Adrenal gland (tissue), 12 donors: ENCODE data around the gene KIF1C. TPM values are rescaled to one million over a fixed set of nuclear protein-coding genes. Genes with fewer than 3 reads are reported as not detected.
"Not testable (repeated sequence)": the region's sequence is repeated elsewhere in the genome, so short reads cannot be mapped to it uniquely, and the experiment has no call there.

Experiments
- DNase-seq, 7 donors: peaks; one replicate each; pipeline ENCODE4 v3.0.0-alpha.2; 2019 to 2020
- H3K27ac ChIP-seq, 5 donors: fragments of 200-600 bp; sonication (generic) in 4 of 5; 1 replicate in 3 of 5; 2 replicates in 2 of 5; pipeline versions ENCODE4 v1.5.1 to v1.8.0; 2016 to 2020; ENCODE audit warnings: mild to moderate bottlenecking in 1 of 5
- H3K27me3 ChIP-seq: fragments of 200-600 bp; 2 replicates; pipeline ENCODE4 v1.8.0; 2021
- H3K36me3 ChIP-seq, 2 donors: fragments of 200-600 bp; replicated peaks in 1 of 2; 1 replicate in 1 of 2; 2 replicates in 1 of 2; pipeline versions ENCODE4 v1.5.1 to v1.8.0; 2018 to 2022
- H3K4me1 ChIP-seq, 2 donors: fragments of 200-600 bp; replicated peaks in 1 of 2; 1 replicate in 1 of 2; 2 replicates in 1 of 2; pipeline versions ENCODE4 v1.5.1 to v1.8.0; 2018 to 2021
- H3K4me3 ChIP-seq, 4 donors: fragments of 200-600 bp; sonication (generic) in 3 of 4; one replicate each; pipeline ENCODE4 v1.5.1; 2016 to 2018
- H3K9me3 ChIP-seq, 3 donors: fragments of 200-600 bp; sonication (generic) in 1 of 3; replicated peaks in 1 of 3; 1 replicate in 2 of 3; 2 replicates in 1 of 3; pipeline versions ENCODE4 v1.5.1 to v1.8.0; 2016 to 2021
- POLR2A ChIP-seq, 2 donors: fragments of 450-650 bp; IDR thresholded peaks; one replicate each; pipeline ENCODE4 v1.6.1; 2017; ENCODE audit warnings: antibody characterized with exemption in 2 of 2, mild to moderate bottlenecking in 2 of 2, moderate library complexity in 1 of 2
- WGBS, 4 donors: extraction: QIAGEN DNeasy Blood & Tissue Kit in 2 of 4; methylation state at CpG; one replicate each; pipeline versions ENCODE4 v1.1.5 to v1.1.7; 2013 to 2017; 5-methylcytosine and 5-hydroxymethylcytosine counted together
- intact Hi-C, 2 donors: fragments of 100-400 bp; cut with DNase I; formaldehyde crosslinking; loops; one replicate each; pipeline versions ENCODE4 v1.14.1 to v1.15.0; 2022 to 2023
- polyA plus RNA-seq, 3 donors: library from polyadenylated mRNA; stranded (reverse); fragments of 200-250 nt in 2 of 3; fragments of 350-450 nt in 1 of 3; fragmentation: Illumina TruSeq in 1 of 3; extraction: RNeasy Lipid Tissue Mini Kit (QIAGEN cat#74804) in 1 of 3; gene quantifications; one replicate each; pipeline ENCODE4 v1.2.3, GENCODE V29; 2013 to 2014
- total RNA-seq, 9 donors: library from RNA; depleted of rRNA in 4 of 9; stranded (reverse); fragments of >200 nt in 4 of 9; fragments of 120-200 nt in 1 of 9; fragmentation: NEBNext Ultra II Directional in 1 of 9; extraction: Animal tissue kit (Norgen Biotek cat#: 25700) in 1 of 9; gene quantifications; one replicate each; pipeline versions ENCODE4 v1.1.0 to v1.2.4, GENCODE V29; 2013 to 2023
- TF ChIP-seq, protein P1 (sequence below), 6 experiments: fragments of 450-650 bp in 4 of 6; fragments of 200-600 bp in 2 of 6; sonication (generic) in 1 of 6; IDR thresholded peaks; 1 replicate in 5 of 6; 2 replicates in 1 of 6; pipeline versions ENCODE4 v1.5.1 to v1.8.0; 2016 to 2021; ENCODE audit warnings: antibody characterized with exemption in 6 of 6, mild to moderate bottlenecking in 2 of 6, moderate library complexity in 1 of 6
- donor health status: healthy with polysubstance abuse.
- donor health status: Bipolar disorder and iron deficiency.
- donor health status: DM: yes; HTN: yes; CAD: no.
- donor health status: DM: no; HTN: no; CAD: no.
- donor health status: DM: no; HTN: no; CAD: no.
- donor health status: DM: yes; HTN: yes; CAD: no.

KIF1C gene
- total and polyA plus RNA-seq, 12 donors: 16.2 to 91.0 (median 55.4) TPM

DNA sequence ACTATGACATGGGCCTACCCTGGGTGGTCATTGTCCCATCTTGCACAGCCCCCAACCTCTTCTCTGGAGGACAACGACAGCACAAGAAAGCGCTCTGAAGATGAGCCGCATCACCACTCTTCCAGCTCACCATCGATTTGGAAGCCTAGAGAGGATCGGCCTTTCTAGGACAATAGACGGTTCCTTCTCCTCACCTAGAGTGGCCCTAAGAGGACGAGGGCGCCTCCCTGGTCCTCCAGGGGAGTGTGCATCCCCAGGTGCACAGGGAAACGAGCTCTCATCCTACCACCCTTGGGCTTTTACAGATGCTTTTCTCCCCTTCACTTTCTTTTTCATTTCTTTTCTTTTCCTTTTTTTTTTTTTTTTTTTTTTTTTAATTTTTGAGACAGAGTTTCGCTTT lies 57.8 kb downstream of the KIF1C start:
- no peaks in the 10 kb centered on the region for H3K9me3 ChIP-seq
- no peaks in the 10 kb centered on the region for H3K4me1 ChIP-seq
- DNase-seq: no peak
- H3K27ac ChIP-seq: no peak overlapping the region
- no peak overlapping the region for H3K4me3 ChIP-seq
- intact Hi-C loops: no loop called here
- TF ChIP-seq POLR2A (IDR thresholded peaks at IDR 0.05): no peak
- TF ChIP-seq, protein P1, sequence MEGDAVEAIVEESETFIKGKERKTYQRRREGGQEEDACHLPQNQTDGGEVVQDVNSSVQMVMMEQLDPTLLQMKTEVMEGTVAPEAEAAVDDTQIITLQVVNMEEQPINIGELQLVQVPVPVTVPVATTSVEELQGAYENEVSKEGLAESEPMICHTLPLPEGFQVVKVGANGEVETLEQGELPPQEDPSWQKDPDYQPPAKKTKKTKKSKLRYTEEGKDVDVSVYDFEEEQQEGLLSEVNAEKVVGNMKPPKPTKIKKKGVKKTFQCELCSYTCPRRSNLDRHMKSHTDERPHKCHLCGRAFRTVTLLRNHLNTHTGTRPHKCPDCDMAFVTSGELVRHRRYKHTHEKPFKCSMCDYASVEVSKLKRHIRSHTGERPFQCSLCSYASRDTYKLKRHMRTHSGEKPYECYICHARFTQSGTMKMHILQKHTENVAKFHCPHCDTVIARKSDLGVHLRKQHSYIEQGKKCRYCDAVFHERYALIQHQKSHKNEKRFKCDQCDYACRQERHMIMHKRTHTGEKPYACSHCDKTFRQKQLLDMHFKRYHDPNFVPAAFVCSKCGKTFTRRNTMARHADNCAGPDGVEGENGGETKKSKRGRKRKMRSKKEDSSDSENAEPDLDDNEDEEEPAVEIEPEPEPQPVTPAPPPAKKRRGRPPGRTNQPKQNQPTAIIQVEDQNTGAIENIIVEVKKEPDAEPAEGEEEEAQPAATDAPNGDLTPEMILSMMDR (IDR thresholded peaks at IDR 0.05): no peak
- WGBS, 4 donors: 85 to 94% (median 88%) methylated on average over 9 to 10 of the region's 10 CpGs
- no peaks in the 10 kb centered on the region for H3K27me3 ChIP-seq
- no peaks in the 10 kb centered on the region for H3K36me3 ChIP-seq

DNA sequence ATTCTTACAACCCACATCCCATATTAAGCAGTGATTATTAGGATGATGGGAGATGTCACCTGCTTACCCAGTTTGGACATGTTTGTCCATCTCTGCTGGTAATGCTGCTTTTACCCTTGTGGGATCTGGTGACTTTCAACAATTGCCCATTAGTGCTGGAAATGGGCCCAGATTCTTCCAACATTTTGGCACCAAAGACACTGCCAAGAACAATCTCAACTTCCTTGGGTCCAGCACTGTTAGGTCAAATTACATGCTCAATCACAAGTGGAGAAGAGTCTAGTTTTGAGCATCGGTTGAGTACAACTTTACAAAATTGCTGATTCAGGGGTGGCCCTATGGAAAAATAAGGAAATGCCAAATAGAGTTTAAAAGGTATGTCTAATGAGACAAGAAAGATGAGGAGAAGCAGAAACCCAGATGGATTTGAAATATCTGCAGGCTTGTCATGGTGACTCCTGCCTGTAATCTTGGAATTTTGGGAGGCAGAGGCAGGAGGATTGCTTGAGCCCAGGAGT lies 67.5 kb downstream of the KIF1C start:
- H3K4me3 ChIP-seq: no peak overlapping the region
- intact Hi-C loops: loop anchor here in 1 of 2 donors (10.0 kb wide), 1 partner anchor 80 kb away; the partner anchor contains the start of gene CAMTA2
- TF ChIP-seq, protein P1 (IDR thresholded peaks at IDR 0.05): no peak
- no peak for TF ChIP-seq POLR2A (IDR thresholded peaks at IDR 0.05)
- WGBS, 4 donors: 55 to 67% (median 64%) methylated on average over 1 of the region's 1 CpG
- H3K4me1 ChIP-seq: no peaks in the 10 kb centered on the region
- H3K9me3 ChIP-seq: no peaks in the 10 kb centered on the region
- H3K27me3 ChIP-seq: no peaks in the 10 kb centered on the region
- H3K27ac ChIP-seq: no peak overlapping the region
- H3K36me3 ChIP-seq: no peaks in the 10 kb centered on the region
- no peak for DNase-seq

DNA sequence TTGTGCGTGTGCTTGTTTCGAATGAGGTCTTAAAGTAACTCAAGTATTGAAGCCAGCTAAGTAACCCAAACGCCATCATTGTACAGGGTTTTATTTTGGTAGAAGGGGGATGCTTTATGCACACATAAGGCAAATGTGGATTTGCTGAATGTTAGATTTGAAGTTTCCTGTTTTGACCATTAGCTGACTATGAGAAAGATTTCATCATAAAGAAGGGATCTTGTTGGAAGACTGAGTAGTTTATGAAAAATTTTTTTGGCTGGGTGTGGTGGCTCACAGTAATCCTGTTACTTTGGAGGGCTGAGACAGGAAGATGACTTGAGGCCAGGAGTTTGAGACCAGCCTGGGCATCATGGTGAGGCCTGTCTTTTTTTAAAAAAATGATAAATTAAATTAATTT lies 70.5 kb downstream of the KIF1C start:
- no peaks in the 10 kb centered on the region for H3K9me3 ChIP-seq
- intact Hi-C loops: loop anchor here in 1 of 2 donors (10.0 kb wide), 1 partner anchor 83 kb away; the partner anchor contains the start of gene CAMTA2
- 79 to 91% (median 86%) methylated on average over 3 of the region's 3 CpGs for WGBS, 4 donors
- H3K27me3 ChIP-seq: no peaks in the 10 kb centered on the region
- no peaks in the 10 kb centered on the region for H3K4me1 ChIP-seq
- TF ChIP-seq, protein P1 (IDR thresholded peaks at IDR 0.05): no peak
- no peak for TF ChIP-seq POLR2A (IDR thresholded peaks at IDR 0.05)
- DNase-seq: no peak
- no peak overlapping the region for H3K27ac ChIP-seq
- no peaks in the 10 kb centered on the region for H3K36me3 ChIP-seq
- no peak overlapping the region for H3K4me3 ChIP-seq

DNA sequence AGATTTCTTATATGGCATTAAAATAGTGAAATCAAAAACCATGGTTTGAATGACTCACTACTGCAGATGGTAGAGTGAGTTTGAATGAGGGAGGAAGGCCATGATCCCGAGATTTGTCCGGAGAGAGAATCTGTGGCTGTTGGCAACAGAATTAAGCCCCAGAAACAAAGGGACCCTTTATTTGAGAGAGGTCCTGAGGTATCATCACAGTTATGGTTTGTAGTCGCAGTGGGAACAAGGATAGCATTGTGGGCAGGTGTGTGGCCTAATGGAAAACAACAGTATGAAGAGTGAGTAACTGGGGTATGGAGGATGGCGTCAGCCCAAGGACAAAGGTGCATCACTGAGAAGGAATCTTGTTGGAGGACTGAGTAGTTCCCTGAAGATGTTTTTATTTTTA lies 72.0 kb downstream of the KIF1C start:
- H3K27me3 ChIP-seq: no peaks in the 10 kb centered on the region
- TF ChIP-seq, protein P1 (IDR thresholded peaks at IDR 0.05): no peak
- no peak for TF ChIP-seq POLR2A (IDR thresholded peaks at IDR 0.05)
- WGBS, 4 donors: 70 to 81% (median 74%) methylated on average over 4 of the region's 4 CpGs
- H3K27ac ChIP-seq: no peak overlapping the region
- no peaks in the 10 kb centered on the region for H3K9me3 ChIP-seq
- intact Hi-C loops: loop anchor here in 1 of 2 donors (10.0 kb wide), 1 partner anchor 85 kb away; the partner anchor contains the start of gene CAMTA2
- DNase-seq: no peak
- no peaks in the 10 kb centered on the region for H3K36me3 ChIP-seq
- no peak overlapping the region for H3K4me3 ChIP-seq
- H3K4me1 ChIP-seq: no peaks in the 10 kb centered on the region

DNA sequence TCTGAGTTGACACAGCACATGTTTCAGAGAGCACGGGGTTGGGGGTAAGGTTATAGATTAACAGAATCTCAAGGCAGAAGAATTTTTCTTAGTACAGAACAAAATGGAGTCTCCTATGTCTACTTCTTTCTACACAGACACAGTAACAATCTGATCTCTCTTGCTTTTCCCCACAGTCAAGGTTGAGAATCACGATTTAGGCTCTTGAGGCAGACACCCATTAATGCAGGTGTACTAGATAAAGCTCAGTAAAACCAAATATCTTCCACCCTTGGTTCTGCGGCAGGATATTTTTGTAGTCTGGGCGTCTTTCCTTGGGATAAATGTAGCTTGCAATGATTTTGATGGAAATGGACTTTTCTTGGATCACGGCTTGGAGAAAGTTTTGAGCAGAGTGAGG lies 77.7 kb downstream of the KIF1C start:
- H3K4me3 ChIP-seq, H3K27me3 ChIP-seq, H3K27ac ChIP-seq, H3K36me3 ChIP-seq, H3K4me1 ChIP-seq, intact Hi-C loops, DNase-seq, H3K9me3 ChIP-seq: not testable (repeated sequence)
- WGBS, 4 donors: 65 to 87% (median 83%) methylated on average over 4 to 5 of the region's 5 CpGs

DNA sequence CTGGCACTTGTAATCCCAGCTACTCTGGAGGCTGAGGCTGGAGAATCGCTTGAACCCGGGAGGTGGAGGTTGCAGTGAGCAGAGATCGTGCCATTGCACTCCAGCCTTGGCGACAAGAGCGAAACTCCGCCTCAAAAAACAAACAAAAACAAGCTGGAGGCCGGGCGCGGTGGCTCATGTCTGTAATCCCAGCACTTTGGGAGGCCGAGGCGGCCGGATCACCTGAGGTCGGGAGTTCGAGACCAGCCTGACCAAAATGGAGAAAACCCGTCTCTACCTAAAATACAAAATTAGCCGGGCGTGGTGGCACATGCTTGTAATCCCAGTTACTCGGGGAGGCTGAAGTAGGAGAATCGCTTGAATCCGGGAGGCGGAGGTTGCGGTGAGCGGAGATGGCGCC lies 79.5 kb downstream of the KIF1C start:
- 90 to 99% (median 98%) methylated on average over 24 of the region's 24 CpGs for WGBS, 4 donors
- H3K9me3 ChIP-seq, H3K27me3 ChIP-seq, H3K36me3 ChIP-seq, intact Hi-C loops, DNase-seq, H3K4me1 ChIP-seq: not testable (repeated sequence)
- peak overlapping the region in 1 of 5 donors; percentile 83 for H3K27ac ChIP-seq
- H3K4me3 ChIP-seq: peak overlapping the region in 1 of 4 donors; percentile 55
